GM21723 (cell line): ENCODE data around the gene FBXO48.
A peak's percentile ranks its signal among the peaks of the same experiment; 100 is the strongest.
"Not testable (repeated sequence)": the region's sequence is repeated elsewhere in the genome, so short reads cannot be mapped to it uniquely, and the experiment has no call there.

Source experiments
- ATAC-seq: cut with Tn5 transposase; IDR thresholded peaks from one replicate; pipeline ENCODE4 v1.9.1; 2021; ENCODE audit warnings: mild to moderate bottlenecking, moderate library complexity; ENCODE audit not compliant: unreplicated experiment

Gene FBXO48

GRCh38 chr2:68472796-68473414 lies 5.8 kb upstream of the FBXO48 start:
- no peak for ATAC-seq

GRCh38 chr2:68471385-68471784 lies 4.3 kb upstream of the FBXO48 start:
- ATAC-seq = no peak

- no peak for ATAC-seq
Measured at GRCh38 chr2:68469935-68470334, 2.8 kb upstream of the FBXO48 start.

- no peak for ATAC-seq
Measured at GRCh38 chr2:68468801-68469200, 1.7 kb upstream of the FBXO48 start.

GRCh38 chr2:68466778-68467076 lies 367 bp downstream of the FBXO48 start:
- peak; percentile 37 for ATAC-seq

- ATAC-seq = no peak
Measured at GRCh38 chr2:68466361-68466777, 725 bp downstream of the FBXO48 start.

GRCh38 chr2:68465081-68465916 lies 1.8 kb downstream of the FBXO48 start:
- no peak for ATAC-seq

- no peak for ATAC-seq
Measured at GRCh38 chr2:68464651-68465050, 2.4 kb downstream of the FBXO48 start.

- ATAC-seq = no peak
Measured at GRCh38 chr2:68463287-68463877, 3.7 kb downstream of the FBXO48 start.

GRCh38 chr2:68458981-68459380 lies 8.1 kb downstream of the FBXO48 start:
- ATAC-seq = no peak

- ATAC-seq = no peak
Measured at GRCh38 chr2:68456198-68456597, 10.9 kb downstream of the FBXO48 start.

GRCh38 chr2:68454719-68455118 lies 12.4 kb downstream of the FBXO48 start:
- ATAC-seq = no peak

GRCh38 chr2:68453761-68454360 lies 13.2 kb downstream of the FBXO48 start:
- no peak for ATAC-seq

- no peak for ATAC-seq
Measured at GRCh38 chr2:68452158-68452900, 14.8 kb downstream of the FBXO48 start.

GRCh38 chr2:68448671-68449653 lies 18.1 kb downstream of the FBXO48 start:
- no peak for ATAC-seq

- ATAC-seq = no peak
Measured at GRCh38 chr2:68447118-68447517, 20.0 kb downstream of the FBXO48 start.

GRCh38 chr2:68446425-68446824 lies 20.7 kb downstream of the FBXO48 start:
- not testable (repeated sequence) for ATAC-seq

GRCh38 chr2:68441994-68442322 lies 25.1 kb downstream of the FBXO48 start:
- no peak for ATAC-seq

GRCh38 chr2:68441179-68441993 lies 25.7 kb downstream of the FBXO48 start:
- peak; percentile 97 for ATAC-seq
